Measurements from ENCODE around the gene SKI.

Gene SKI

GRCh38 chr1:2228157-2228594 is at the start of gene SKI:
TSS of gene SKI (plus strand) at chr1:2228319. CDS start at chr1:2228767, 448 bp downstream.
- DNase-seq: no peak

GRCh38 chr1:2178875-2179274 is 49.2 kb upstream of the SKI start:
- no peak for DNase-seq

GRCh38 chr1:2179283-2180013 is 48.7 kb upstream of the SKI start:
- no peak for DNase-seq

- DNase-seq: peak in 1 of 56 donors; percentile 21
These were observed 47.5 kb upstream of the SKI start for GRCh38 chr1:2180297-2181245.

- DNase-seq: no peak
These were observed 46.8 kb upstream of the SKI start for GRCh38 chr1:2181271-2181670.

GRCh38 chr1:2181752-2182151 is 46.4 kb upstream of the SKI start:
- DNase-seq: no peak

GRCh38 chr1:2182376-2182775 is 45.7 kb upstream of the SKI start:
- no peak for DNase-seq

- no peak for DNase-seq
These were observed 44.2 kb upstream of the SKI start for GRCh38 chr1:2183937-2184334.

GRCh38 chr1:2184531-2184930 is 43.6 kb upstream of the SKI start:
- DNase-seq: no peak

- DNase-seq: no peak
These were observed 43.2 kb upstream of the SKI start for GRCh38 chr1:2184934-2185333.

- no peak for DNase-seq
These were observed 42.0 kb upstream of the SKI start for GRCh38 chr1:2185880-2186855.

- no peak for DNase-seq
These were observed 41.2 kb upstream of the SKI start for GRCh38 chr1:2186901-2187300.

GRCh38 chr1:2187619-2188018 is 40.5 kb upstream of the SKI start:
- no peak for DNase-seq

- no peak for DNase-seq
These were observed 39.8 kb upstream of the SKI start for GRCh38 chr1:2188336-2188735.

GRCh38 chr1:2189459-2190425 is 38.4 kb upstream of the SKI start:
- DNase-seq: peak; percentile 64 to 96 (median 90)

- peak in 1 of 56 donors; percentile 52 for DNase-seq
These were observed 37.6 kb upstream of the SKI start for GRCh38 chr1:2190491-2190976.

- peak in 8 of 56 donors; percentile 22 to 39 (median 34) for DNase-seq
These were observed 35.8 kb upstream of the SKI start for GRCh38 chr1:2192031-2192995.

GRCh38 chr1:2193514-2194281 is 34.4 kb upstream of the SKI start:
- no peak for DNase-seq

Data from nucleus accumbens (tissue), 56 donors.